Mononuclear cell (primary cell): ENCODE measurements around the gene MYH4. TPM values are rescaled to one million over a fixed set of nuclear protein-coding genes. Genes with fewer than 3 reads are reported as not detected.

ENCODE experiments used
- H3K27me3 ChIP-seq: 2 replicates; pipeline ENCODE4 v1.6.0; 2011; ENCODE audit warnings: low read length, control low read depth; ENCODE audit not compliant: insufficient read depth
- H3K4me1 ChIP-seq: 2 replicates; pipeline ENCODE4 v1.5.1; 2011; ENCODE audit warnings: mild to moderate bottlenecking, low read length, control low read depth; ENCODE audit not compliant: insufficient read depth
- H3K4me3 ChIP-seq: 2 replicates; pipeline ENCODE4 v1.5.1; 2011; ENCODE audit warnings: mild to moderate bottlenecking, low read length, moderate library complexity
- H3K9me3 ChIP-seq: 2 replicates; pipeline ENCODE4 v1.5.1; 2011; ENCODE audit warnings: low read depth, mild to moderate bottlenecking, control low read depth, low read length
- total RNA-seq: library from RNA; depleted of rRNA; stranded (reverse); fragments of >200 nt; gene quantifications from one replicate; pipeline ENCODE4 v1.2.3, GENCODE V29; 2012

MYH4 gene
- total RNA-seq, 1 donor: not detected

DNA sequence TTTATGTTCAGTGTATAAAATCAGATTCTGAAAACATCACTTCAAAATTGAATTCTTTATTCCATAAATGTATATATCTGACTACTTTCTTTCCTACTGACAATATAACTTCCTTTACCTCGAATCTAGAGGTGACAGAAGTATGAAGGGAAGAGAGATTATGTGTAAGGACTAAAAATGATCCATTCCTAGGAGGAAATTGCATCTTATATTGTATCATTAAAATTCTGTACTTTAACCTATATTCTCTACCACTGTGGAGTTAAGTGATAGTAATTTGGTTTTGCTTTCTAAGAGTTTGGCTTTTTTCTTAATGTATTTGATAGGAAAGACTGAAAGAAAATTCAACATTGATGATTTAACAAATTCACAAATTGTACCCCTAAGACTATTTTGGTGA is 11.4 kb downstream of the MYH4 start:
- Histone ChIP-seq H3K4me3 (no peak overlapping the region), H3K9me3 (no peaks in the 10 kb centered on the region), H3K27me3 (no peaks in the 10 kb centered on the region), H3K4me1 (no peaks in the 10 kb centered on the region)

DNA sequence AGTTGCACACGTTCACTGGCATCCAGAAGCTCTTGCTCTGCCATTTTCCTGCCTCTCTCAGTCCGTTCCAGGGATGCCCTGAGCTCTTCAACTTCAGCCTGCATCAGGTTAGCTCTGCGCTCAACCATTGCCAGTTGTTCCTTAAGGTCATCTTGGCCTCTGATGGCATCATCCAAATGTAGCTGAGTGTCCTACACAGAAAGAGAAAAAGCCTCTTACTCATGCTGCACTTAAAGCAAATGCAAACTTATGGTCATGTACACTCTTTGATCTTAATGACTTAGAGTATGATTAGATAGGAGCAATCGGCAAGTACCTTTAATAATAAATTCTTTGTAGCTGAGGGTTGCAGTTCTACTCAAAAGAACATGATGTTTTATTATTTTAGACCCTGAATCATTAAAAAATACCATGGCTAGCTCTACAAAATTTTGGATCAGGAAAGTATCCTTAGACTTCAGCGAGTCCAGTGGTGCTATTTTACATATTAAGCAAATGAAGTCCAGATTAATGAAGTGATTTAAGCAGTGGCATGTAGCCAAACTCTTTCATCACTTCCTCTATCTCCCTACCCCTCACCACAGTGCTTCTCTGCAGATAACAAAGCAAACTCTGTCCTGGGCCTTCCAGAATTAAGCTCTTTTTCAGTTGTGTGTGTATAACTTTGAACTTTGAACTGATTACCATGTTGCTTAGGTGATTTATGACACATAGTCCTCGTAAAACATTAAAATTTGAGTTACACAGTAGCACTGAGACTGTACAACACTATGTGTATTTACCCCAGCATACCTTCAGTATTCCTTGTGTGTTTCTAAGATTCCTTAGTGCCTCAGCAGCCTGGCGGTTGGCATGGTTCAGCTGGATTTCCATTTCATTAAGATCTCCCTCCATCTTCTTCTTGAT is 22.1 kb downstream of the MYH4 start:
- H3K9me3 ChIP-seq: no peaks in the 10 kb centered on the region
- no peak overlapping the region for H3K4me3 ChIP-seq
- no peaks in the 10 kb centered on the region for H3K27me3 ChIP-seq
- no peaks in the 10 kb centered on the region for H3K4me1 ChIP-seq

DNA sequence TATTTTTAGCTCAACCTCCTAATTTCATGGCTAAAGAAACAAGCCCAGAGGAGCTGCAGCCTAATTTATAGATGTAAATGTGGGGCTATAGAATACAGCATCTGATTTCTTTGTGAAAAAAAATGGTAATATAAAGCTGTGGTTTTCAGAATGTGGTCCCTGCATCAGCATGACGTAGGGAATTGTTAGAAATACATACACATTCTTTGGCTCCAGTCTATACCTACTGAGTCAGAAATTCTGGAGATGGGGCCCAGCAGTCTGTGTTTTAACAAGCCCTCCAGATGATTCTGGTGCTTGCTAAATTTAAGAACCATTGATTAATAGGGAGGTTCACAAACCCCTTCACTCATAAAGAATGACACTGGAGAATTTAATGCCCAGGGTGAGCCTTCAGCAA is 29.5 kb downstream of the MYH4 start:
- no peaks in the 10 kb centered on the region for H3K9me3 ChIP-seq
- peaks cover 3% of the 10 kb centered on the region for H3K27me3 ChIP-seq
- H3K4me1 ChIP-seq: no peaks in the 10 kb centered on the region
- H3K4me3 ChIP-seq: no peak overlapping the region

DNA sequence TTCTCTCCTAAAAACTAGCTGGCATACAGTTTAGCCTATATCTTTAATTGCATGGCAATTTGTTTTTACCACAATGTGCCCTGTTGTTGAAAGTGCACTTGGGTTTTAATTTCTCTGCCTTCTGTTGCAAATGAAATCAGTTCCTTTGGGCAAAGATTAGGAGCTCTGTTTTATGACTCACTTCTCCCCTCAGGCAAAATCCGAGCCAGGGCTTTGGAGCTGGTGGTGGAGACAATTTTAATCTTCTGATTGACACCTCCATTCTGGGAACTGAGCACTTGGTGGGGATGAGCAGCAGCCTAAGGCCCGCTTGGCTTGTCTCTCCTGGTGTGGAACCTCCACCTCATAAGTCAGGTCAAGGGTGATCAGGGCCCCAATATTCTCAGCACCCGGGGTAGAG is 34.3 kb downstream of the MYH4 start:
- Histone ChIP-seq H3K9me3 (peaks cover 4% of the 10 kb centered on the region), H3K4me3 (no peak overlapping the region), H3K27me3 (peaks cover 8% of the 10 kb centered on the region), H3K4me1 (no peaks in the 10 kb centered on the region)

DNA sequence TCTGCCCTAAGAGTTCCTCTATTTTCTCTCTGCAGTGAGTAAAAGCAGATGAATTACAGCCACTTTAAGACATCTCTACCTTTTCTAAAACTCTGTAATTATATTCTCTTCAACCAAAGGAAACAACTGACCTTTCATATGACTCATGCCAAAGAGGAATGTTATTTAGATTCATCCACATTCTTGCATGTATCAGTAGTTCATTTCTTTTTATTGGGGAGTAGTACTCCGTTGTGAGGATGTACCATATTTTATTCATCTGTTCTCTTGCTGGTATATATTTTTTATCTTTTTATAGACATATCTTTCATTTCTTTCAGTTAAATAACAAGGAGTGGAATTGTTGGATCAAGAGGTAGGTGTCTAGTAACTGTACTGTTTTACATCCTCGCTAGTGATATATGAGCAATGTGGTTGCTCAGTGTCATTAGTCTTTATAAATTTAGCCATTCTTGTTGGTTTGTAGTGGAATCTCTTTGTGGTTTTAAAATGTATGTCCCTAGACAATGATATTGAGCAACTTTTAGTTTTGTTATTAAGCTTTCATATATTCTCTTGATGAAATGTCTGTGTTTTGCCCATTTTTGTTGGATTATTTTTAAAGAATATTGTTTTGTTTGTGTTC is 39.8 kb downstream of the MYH4 start:
- peaks cover 13% of the 10 kb centered on the region for H3K27me3 ChIP-seq
- no peaks in the 10 kb centered on the region for H3K4me1 ChIP-seq
- H3K4me3 ChIP-seq: no peak overlapping the region
- H3K9me3 ChIP-seq: peaks cover 4% of the 10 kb centered on the region

DNA sequence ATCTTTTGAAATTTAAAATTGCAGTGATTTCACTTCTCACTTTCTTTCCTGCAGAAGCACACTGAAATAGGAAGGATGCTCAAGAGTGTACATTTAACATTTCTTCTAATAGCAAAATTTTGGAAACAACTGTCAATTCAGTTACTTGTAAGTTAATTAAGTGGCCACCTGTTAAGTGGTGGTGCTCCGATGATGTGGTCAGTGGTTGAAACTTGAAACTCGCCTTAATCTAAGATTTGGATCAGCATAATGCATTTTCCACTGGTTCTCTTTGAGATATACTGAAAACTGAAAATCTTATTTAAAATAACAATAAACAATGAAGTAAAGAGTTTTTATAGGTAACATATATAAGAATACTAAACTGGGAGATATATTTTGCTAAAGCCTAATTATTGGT is 40.6 kb downstream of the MYH4 start:
- Histone ChIP-seq H3K27me3 (peaks cover 13% of the 10 kb centered on the region), H3K9me3 (peaks cover 4% of the 10 kb centered on the region), H3K4me3 (no peak overlapping the region), H3K4me1 (no peaks in the 10 kb centered on the region)

DNA sequence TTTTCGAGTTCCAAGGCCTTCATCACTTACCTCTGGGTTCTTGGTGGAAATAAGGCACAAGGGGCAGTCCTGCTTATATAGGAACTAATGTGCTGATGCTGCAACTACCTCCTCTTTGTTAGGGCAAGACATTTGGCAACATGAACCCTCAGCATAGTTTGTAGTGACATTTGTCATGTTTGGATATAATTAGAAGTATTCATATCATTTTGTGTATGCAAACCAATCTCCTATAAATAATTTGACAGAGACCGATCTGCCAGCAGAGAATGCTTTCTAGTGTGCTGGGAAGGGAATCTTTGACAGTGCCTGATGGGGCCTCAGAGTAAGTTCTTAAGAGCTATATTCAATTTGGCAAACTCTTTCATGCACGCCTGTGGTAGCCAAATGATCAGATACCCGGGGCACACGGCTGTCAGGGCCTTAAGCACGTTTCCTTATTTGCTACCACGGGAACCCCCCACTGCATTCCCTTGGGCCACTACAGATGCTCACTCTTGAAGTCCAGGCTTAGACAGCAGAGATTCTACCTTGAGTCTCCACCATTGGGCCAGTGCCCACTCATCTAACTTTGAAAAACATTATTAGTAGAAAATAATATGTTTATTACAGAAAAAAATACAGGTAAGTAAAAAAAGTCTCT is 47.3 kb downstream of the MYH4 start, which contains the start of gene MYH8:
Gene MYH8, minus strand, starts transcription at position 51 of the 643 bp plus-strand sequence. CDS start 1,723 bp downstream, outside the sequence.
- Histone ChIP-seq H3K4me1 (no peaks in the 10 kb centered on the region), H3K4me3 (no peak within 1 kb of the TSS), H3K27me3 (no peaks in the 10 kb centered on the region), H3K9me3 (no peaks in the 10 kb centered on the region)

DNA sequence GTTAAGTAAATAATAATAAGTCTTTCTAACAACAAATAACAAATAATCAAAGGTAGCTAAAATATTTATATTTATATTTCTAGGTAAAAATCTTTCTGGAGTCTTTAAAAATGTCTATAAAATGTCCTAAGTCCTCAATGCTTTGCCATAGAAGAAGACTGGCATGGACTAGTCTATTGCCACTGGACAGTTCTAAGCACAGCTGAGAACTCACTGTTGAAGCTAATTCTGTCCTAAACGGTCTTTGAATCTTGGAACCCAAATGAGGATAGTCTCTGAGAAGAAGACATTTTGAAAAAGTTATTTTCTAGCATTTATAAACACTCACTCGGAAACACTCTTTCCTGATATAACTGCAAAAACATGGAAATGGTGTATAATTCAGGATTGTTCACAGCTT is 48.1 kb downstream of the MYH4 start:
- Histone ChIP-seq H3K4me3 (no peak overlapping the region), H3K9me3 (no peaks in the 10 kb centered on the region), H3K27me3 (no peaks in the 10 kb centered on the region), H3K4me1 (no peaks in the 10 kb centered on the region)

DNA sequence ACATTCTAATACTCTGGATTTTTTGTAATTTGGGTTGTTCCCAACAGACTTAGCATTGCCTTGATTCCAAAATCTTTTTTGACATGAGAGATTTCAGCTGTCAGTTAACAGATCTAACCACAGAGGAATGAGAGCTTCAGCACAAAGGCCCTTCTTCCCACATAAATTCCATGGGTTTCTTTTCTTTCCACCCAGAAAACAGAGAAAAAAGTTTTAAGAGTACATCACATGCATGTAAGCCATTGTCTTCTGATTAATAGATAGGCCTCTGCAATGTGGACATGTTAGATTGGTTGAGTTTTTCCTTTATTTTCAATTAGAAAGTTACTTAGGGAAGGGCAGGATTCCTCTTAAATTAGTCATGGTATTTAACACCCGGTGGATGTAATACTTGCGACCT is 48.5 kb downstream of the MYH4 start:
- no peaks in the 10 kb centered on the region for H3K27me3 ChIP-seq
- H3K4me1 ChIP-seq: no peaks in the 10 kb centered on the region
- H3K4me3 ChIP-seq: no peak overlapping the region
- H3K9me3 ChIP-seq: no peaks in the 10 kb centered on the region

DNA sequence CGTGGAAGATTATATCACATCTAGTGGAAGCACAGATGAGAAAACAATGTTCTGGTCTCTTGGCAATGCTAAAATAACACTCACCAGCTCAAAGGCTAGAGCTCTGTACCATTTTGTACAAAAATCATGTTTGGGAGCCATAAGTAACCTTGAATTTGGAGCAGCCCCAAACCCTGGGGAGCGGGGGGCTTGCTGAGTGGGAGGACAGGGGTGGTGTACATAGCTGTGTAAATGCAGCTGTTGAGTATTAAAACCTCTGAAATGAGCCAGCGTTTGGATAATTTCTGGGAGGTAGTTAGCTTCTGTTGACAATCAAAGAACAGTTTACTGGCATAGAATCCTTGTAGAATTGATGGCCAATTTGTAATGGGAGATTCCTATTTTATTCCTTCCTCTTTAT is 51.9 kb downstream of the MYH4 start:
- no peak overlapping the region for H3K4me3 ChIP-seq
- H3K9me3 ChIP-seq: no peaks in the 10 kb centered on the region
- H3K4me1 ChIP-seq: no peaks in the 10 kb centered on the region
- no peaks in the 10 kb centered on the region for H3K27me3 ChIP-seq

DNA sequence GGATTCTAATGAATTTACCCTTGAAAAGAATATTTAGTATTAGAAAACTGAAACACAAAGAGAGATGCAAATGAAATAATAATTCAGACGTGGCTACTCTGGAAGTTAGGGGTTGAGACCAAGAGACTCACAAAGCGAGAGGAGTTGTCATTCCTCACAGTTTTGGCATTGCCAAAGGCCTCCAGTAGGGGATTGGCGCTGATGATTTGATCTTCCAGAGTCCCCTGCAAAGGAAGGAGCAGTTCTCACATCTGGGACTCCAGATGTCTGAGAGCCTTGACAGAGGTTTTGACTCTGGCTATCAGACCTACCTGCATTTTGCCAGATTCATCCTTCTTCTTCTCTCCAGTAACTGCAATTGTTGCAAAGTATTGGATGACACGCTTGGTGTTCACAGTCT is 54.2 kb downstream of the MYH4 start:
- Histone ChIP-seq H3K27me3 (no peaks in the 10 kb centered on the region), H3K4me1 (no peaks in the 10 kb centered on the region), H3K4me3 (no peak overlapping the region), H3K9me3 (no peaks in the 10 kb centered on the region)

DNA sequence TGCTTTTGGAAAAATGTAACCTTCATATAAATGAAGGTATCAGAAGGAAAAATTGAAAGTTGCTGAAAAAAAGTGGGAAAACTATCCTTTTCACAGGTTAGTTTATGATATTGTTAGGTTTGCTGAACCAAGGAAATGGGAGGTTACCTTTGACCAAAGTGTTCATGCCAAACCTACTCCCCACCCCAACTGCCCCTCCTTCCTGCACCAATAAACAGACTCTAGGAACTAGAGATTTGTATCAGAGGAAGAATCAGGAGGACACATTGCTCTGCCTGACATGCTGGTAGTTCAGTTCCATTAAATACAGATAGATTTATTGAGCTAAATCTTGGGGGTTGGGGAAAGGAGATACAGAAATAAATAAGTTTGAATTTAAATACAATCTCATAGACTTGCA is 65.8 kb downstream of the MYH4 start:
- Histone ChIP-seq H3K9me3 (no peaks in the 10 kb centered on the region), H3K4me3 (no peak overlapping the region), H3K4me1 (no peaks in the 10 kb centered on the region), H3K27me3 (no peaks in the 10 kb centered on the region)

DNA sequence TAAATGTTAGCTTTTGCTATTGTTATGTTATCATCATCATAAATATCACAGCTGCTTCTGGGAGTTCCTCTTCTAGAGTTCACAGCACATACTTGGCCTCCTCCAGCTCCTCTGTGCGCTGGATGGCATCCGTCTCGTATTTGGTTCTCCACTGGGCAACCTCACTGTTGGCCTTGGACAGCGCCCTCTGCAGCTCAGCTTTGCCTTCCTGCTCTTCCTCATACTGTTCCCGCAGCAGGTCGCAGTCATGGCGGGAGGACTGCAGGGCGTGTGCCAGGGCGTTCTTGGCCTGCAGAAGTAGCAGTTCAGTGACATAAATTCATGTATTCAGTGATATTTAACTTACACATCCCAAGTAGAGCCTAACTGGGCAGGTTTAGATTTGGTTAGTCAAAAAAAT is 71.0 kb downstream of the MYH4 start:
- no peak overlapping the region for H3K4me3 ChIP-seq
- H3K9me3 ChIP-seq: no peaks in the 10 kb centered on the region
- H3K4me1 ChIP-seq: no peaks in the 10 kb centered on the region
- H3K27me3 ChIP-seq: peaks cover 2% of the 10 kb centered on the region

DNA sequence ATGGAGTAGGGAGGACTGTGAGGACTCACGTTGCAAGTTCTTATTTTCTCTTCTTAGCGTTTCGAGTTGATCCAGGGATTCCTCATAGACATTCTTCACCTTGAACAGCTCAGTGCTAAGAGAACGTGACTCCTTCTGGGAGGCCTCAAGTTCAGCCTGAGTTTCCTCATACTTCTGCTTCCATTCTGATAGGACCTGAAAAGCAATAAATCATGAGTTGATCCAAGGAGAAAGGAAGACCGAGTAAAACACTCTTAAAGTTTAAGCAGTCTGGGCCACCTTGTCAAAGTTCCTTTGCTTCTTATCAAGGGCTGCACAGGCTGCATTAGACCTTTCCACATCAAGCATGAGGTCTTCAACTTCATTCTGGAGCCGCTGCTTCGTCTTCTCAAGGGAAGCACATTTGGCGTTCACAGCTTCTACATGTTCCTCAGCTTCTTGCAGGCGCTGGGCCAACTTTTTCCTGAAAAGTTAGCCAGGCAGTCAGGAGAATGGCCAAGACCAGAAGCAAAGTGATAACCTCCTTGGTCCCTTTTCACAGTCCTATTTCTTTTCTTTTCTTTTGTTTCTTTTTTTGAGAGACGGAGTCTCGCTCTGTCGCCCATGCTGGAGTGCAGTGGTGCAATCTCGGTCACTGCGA is 72.7 kb downstream of the MYH4 start:
- no peak overlapping the region for H3K4me3 ChIP-seq
- peaks cover 2% of the 10 kb centered on the region for H3K27me3 ChIP-seq
- H3K9me3 ChIP-seq: no peaks in the 10 kb centered on the region
- no peaks in the 10 kb centered on the region for H3K4me1 ChIP-seq
